ENCODE data around the gene TTLL11. TPM values are rescaled to one million over a fixed set of nuclear protein-coding genes. Genes with fewer than 3 reads are reported as not detected.

Gene TTLL11
- total RNA-seq, 3 donors from 2014 or later = 6.0 to 22.2 (median 6.4) TPM

GRCh38 chr9:122135529-122135859, 42.4 kb upstream of the TTLL11 start:
- Histone ChIP-seq H3K9me3 (no peaks in the 10 kb centered on the region), H3K4me3 (no peak overlapping the region), H3K36me3 (ENCODE audit: low read depth) (no peaks in the 10 kb centered on the region), H3K4me1 (ENCODE audit: low read depth) (no peaks in the 10 kb centered on the region)
- no peak for ATAC-seq
- no peak for TF ChIP-seq CTCF (IDR thresholded peaks at IDR 0.05)
- intact Hi-C loops (cut with DNase I, micrococcal nuclease) = no loop called here
- DNase-seq = no peak

- intact Hi-C loops (cut with DNase I, micrococcal nuclease) = no loop called here
- no peak overlapping the region for H3K4me3 ChIP-seq
- H3K9me3 ChIP-seq = no peaks in the 10 kb centered on the region
- no peaks in the 10 kb centered on the region for H3K36me3 ChIP-seq (ENCODE audit: low read depth)
- TF ChIP-seq CTCF (IDR thresholded peaks at IDR 0.05) = no peak
- no peaks in the 10 kb centered on the region for H3K4me1 ChIP-seq (ENCODE audit: low read depth)
- DNase-seq = no peak
- ATAC-seq = no peak
Observed at GRCh38 chr9:122134822-122135528, 41.9 kb upstream of the TTLL11 start.

GRCh38 chr9:122133984-122134535, 41.0 kb upstream of the TTLL11 start:
- H3K36me3 ChIP-seq (ENCODE audit: low read depth) = no peaks in the 10 kb centered on the region
- ATAC-seq (no peak), DNase-seq (no peak)
- no peak overlapping the region for H3K4me3 ChIP-seq
- TF ChIP-seq CTCF (IDR thresholded peaks at IDR 0.05) = no peak
- intact Hi-C loops (cut with DNase I, micrococcal nuclease) = no loop called here
- no peaks in the 10 kb centered on the region for H3K4me1 ChIP-seq (ENCODE audit: low read depth)
- H3K9me3 ChIP-seq = no peaks in the 10 kb centered on the region

GRCh38 chr9:122133263-122133983, 40.3 kb upstream of the TTLL11 start:
- ATAC-seq (no peak), DNase-seq (no peak)
- Histone ChIP-seq H3K4me3 (no peak overlapping the region), H3K9me3 (no peaks in the 10 kb centered on the region), H3K4me1 (ENCODE audit: low read depth) (no peaks in the 10 kb centered on the region), H3K36me3 (ENCODE audit: low read depth) (no peaks in the 10 kb centered on the region)
- intact Hi-C loops (cut with DNase I, micrococcal nuclease) = no loop called here
- no peak for TF ChIP-seq CTCF (IDR thresholded peaks at IDR 0.05)

GRCh38 chr9:122132539-122132938, 39.4 kb upstream of the TTLL11 start:
- H3K36me3 ChIP-seq (ENCODE audit: low read depth) = no peaks in the 10 kb centered on the region
- H3K9me3 ChIP-seq = no peaks in the 10 kb centered on the region
- H3K4me1 ChIP-seq (ENCODE audit: low read depth) = no peaks in the 10 kb centered on the region
- ATAC-seq (no peak), DNase-seq (no peak)
- intact Hi-C loops (cut with DNase I, micrococcal nuclease) = no loop called here
- no peak overlapping the region for H3K4me3 ChIP-seq
- TF ChIP-seq CTCF (IDR thresholded peaks at IDR 0.05) = no peak

Data from mucosa of descending colon (tissue), 3 donors.